ENCODE data around the gene RANBP10. TPM values are rescaled to one million over a fixed set of nuclear protein-coding genes. Genes with fewer than 3 reads are reported as not detected.
A peak's percentile ranks its signal among the peaks of the same experiment; 100 is the strongest.

Gene RANBP10
- total and polyA plus RNA-seq, 9 of the 15 experiments (the other 6 are each of a cell fraction or from before 2014, with no cell fraction given) = 0.61 to 19.3 (median 5.9) TPM

- TF ChIP-seq ZNF41 (CRISPR knock-in tag; conservative IDR thresholded peaks at IDR 0.05) = no peak
- TF ChIP-seq EP400 (IDR thresholded peaks at IDR 0.05) = peak; percentile 46; the same call in 1 of the 2 replicates
- TF ChIP-seq CHD1 (IDR thresholded peaks at IDR 0.05; ENCODE audit: low read length) = no peak
- TF ChIP-seq BDP1 (IDR thresholded peaks at IDR 0.05; ENCODE audit: insufficient read depth, insufficient read length) = no peak
- no peak for TF ChIP-seq HDAC3 (IDR thresholded peaks at IDR 0.05; ENCODE audit: borderline replicate concordance, partially characterized antibody)
- TF ChIP-seq GATA2 (CRISPR knock-in tag; IDR thresholded peaks at IDR 0.05) = no peak
- TF ChIP-seq CBFA2T3 (IDR thresholded peaks at IDR 0.05) = no peak
- no peak for TF ChIP-seq PHB (CRISPR knock-in tag; IDR thresholded peaks at IDR 0.05)
- TF ChIP-seq CEBPB (tag; IDR thresholded peaks at IDR 0.05) = no peak
- TF ChIP-seq HDAC6 (IDR thresholded peaks at IDR 0.05; ENCODE audit: low read depth, low read length) = no peak
- no peak for TF ChIP-seq RERE (CRISPR knock-in tag; IDR thresholded peaks at IDR 0.05; ENCODE audit: borderline replicate concordance)
- TF ChIP-seq PHB2 (IDR thresholded peaks at IDR 0.05; ENCODE audit: low read depth) = no peak
- TF ChIP-seq HMBOX1 (IDR thresholded peaks at IDR 0.05) = no peak
- TF ChIP-seq ZNF436 (CRISPR knock-in tag; IDR thresholded peaks at IDR 0.05) = no peak
- TF ChIP-seq ZNF3 (CRISPR knock-in tag; IDR thresholded peaks at IDR 0.05) = no peak
- TF ChIP-seq TCFL5 (CRISPR knock-in tag; conservative IDR thresholded peaks at IDR 0.05) = no peak
- TF ChIP-seq CBX1 (IDR thresholded peaks at IDR 0.05; ENCODE audit: low read depth) = peak; percentile 37; the same call in 1 of the 2 replicates
- no peak for TF ChIP-seq PRPF4 (IDR thresholded peaks at IDR 0.05; ENCODE audit: insufficient read depth, low read depth, low read length, poor library complexity, severe bottlenecking)
- TF ChIP-seq NCOA4 (IDR thresholded peaks at IDR 0.05; ENCODE audit: partially characterized antibody) = no peak
- no peak for TF ChIP-seq ZBTB12 (CRISPR knock-in tag; IDR thresholded peaks at IDR 0.05)
- no peak for TF ChIP-seq GTF2B (IDR thresholded peaks at IDR 0.05; ENCODE audit: extremely low read depth, insufficient read length)
- TF ChIP-seq SP1 (CRISPR knock-in tag; IDR thresholded peaks at IDR 0.05) = peak; percentile 94
These were observed 35.6 kb upstream of the RANBP10 start, which contains the start of gene THAP11 (continued) for GRCh38 chr16:67841816-67842508.
